CD4-positive, alpha-beta T cell treated with Interleukin-6 for 4 hours (primary cell): ENCODE data around the gene ZNF786.

Experiments
- DNase-seq: peaks from one replicate; pipeline ENCODE4 v3.0.0-alpha.2; 2020; ENCODE audit warnings: mixed read lengths

Gene ZNF786

GRCh38 chr7:149027611-149028345 is 62.7 kb downstream of the ZNF786 start:
- no peak for DNase-seq

GRCh38 chr7:149027055-149027454 is 63.5 kb downstream of the ZNF786 start:
- DNase-seq: no peak

- DNase-seq: no peak
Measured at GRCh38 chr7:149023662-149024061, 66.9 kb downstream of the ZNF786 start.

GRCh38 chr7:149022756-149023360 is 67.7 kb downstream of the ZNF786 start:
- no peak for DNase-seq

- no peak for DNase-seq
Measured at GRCh38 chr7:149021725-149022062, 68.8 kb downstream of the ZNF786 start.

- DNase-seq: no peak
Measured at GRCh38 chr7:149020483-149020882, 70.0 kb downstream of the ZNF786 start.
